ENCODE results near the gene INSRR. TPM values are rescaled to one million over a fixed set of nuclear protein-coding genes. Genes with fewer than 3 reads are reported as not detected.
A peak's percentile ranks its signal among the peaks of the same experiment; 100 is the strongest.

Gene INSRR
- total RNA-seq, 1 donor from 2014 or later, result not detected

DNA sequence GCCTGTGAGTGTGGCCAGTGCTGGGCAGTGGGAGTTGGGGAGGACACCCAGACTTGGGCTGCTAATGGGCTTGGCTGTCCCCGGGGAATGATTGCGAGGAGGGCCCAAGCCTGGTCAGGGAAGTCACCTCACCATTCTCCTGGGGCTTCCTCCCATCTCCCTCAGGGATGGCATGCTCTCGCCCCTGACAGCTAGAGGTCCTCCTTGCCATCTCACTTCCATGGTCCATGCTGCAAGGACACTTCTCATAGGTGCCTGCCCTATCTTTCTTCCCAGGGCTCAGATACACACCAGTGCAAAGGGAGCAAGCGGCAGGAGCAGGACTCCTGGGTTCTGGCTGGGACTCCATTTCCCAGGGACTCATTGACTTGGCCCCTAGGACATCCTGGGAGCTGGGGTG, 5.9 kb upstream of the INSRR start:
- TF ChIP-seq, protein P1, sequence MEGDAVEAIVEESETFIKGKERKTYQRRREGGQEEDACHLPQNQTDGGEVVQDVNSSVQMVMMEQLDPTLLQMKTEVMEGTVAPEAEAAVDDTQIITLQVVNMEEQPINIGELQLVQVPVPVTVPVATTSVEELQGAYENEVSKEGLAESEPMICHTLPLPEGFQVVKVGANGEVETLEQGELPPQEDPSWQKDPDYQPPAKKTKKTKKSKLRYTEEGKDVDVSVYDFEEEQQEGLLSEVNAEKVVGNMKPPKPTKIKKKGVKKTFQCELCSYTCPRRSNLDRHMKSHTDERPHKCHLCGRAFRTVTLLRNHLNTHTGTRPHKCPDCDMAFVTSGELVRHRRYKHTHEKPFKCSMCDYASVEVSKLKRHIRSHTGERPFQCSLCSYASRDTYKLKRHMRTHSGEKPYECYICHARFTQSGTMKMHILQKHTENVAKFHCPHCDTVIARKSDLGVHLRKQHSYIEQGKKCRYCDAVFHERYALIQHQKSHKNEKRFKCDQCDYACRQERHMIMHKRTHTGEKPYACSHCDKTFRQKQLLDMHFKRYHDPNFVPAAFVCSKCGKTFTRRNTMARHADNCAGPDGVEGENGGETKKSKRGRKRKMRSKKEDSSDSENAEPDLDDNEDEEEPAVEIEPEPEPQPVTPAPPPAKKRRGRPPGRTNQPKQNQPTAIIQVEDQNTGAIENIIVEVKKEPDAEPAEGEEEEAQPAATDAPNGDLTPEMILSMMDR (IDR thresholded peaks at IDR 0.05), result no peak
- Histone ChIP-seq H3K27ac (no peak overlapping the region), H3K27me3 (ENCODE audit: low read depth) (peaks cover 70% of the 10 kb centered on the region), H3K4me3 (no peak overlapping the region), H3K9me3 (no peaks in the 10 kb centered on the region), H3K4me1 (peaks cover 16% of the 10 kb centered on the region), H3K36me3 (no peaks in the 10 kb centered on the region)
- DNase-seq, result no peak
- intact Hi-C loops (cut with DNase I), result no loop called here
- ATAC-seq, result no peak

DNA sequence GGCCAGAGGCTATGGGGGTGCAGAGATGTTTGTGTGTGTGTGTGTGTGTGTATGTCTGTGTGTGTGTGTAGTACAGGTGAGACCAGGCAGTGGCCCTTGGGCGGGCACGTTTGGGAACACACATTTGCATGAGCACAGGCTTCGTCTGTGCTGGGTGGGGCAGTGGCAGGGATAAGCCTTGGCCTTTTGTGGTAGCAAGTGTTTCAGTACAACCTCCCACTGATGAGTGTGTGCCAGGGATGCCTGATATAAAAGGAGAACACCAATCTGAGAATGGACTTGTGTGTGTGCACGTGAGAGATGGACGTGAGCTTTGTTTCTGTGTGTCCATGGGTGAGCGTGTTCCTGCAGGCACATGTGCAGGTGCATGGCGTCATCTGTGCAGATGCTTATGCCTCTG, 4.7 kb upstream of the INSRR start:
- H3K9me3 ChIP-seq, result no peaks in the 10 kb centered on the region
- TF ChIP-seq, protein P1 (IDR thresholded peaks at IDR 0.05), result no peak
- no peak overlapping the region for H3K27ac ChIP-seq
- H3K4me3 ChIP-seq, result no peak overlapping the region
- ATAC-seq, result no peak
- H3K4me1 ChIP-seq, result peaks cover 27% of the 10 kb centered on the region
- no peak for DNase-seq
- H3K27me3 ChIP-seq (ENCODE audit: low read depth), result peaks cover 81% of the 10 kb centered on the region
- intact Hi-C loops (cut with DNase I), result no loop called here
- H3K36me3 ChIP-seq, result no peaks in the 10 kb centered on the region

DNA sequence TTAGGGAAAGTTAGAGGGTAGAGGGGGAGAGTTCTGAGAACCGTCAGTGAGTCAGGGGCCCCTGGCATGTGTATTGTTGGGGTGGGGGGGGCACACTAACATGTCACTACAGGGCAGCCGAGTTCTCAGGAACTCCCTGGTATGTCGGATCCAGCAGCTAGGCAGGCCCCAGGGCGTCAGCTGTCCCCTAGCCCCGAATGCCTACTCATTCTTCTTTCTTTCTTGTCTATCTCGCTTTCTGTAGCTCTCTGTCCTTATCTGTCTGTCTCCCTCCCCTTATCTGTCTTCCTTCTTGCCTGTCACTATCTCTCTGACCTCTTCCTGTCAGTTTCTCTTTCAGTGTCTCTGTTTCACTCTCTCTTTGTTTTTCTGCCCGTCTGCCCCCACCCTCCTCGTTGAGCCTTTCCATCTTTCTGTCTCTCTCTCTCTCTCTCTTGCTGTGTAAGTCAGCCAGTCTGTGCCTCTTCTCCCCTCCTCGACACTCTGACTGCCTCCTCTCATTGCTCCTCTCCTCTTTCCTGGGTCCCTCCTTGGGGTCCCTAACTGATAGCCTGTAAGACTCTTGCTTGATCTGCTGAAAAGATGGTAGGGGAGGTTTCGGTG, 4.2 kb upstream of the INSRR start:
- ATAC-seq, result no peak
- no peaks in the 10 kb centered on the region for H3K9me3 ChIP-seq
- intact Hi-C loops (cut with DNase I), result no loop called here
- H3K4me1 ChIP-seq, result peaks cover 29% of the 10 kb centered on the region
- H3K4me3 ChIP-seq, result no peak overlapping the region
- no peaks in the 10 kb centered on the region for H3K36me3 ChIP-seq
- no peak for DNase-seq
- peaks cover 87% of the 10 kb centered on the region for H3K27me3 ChIP-seq (ENCODE audit: low read depth)
- TF ChIP-seq, protein P1 (IDR thresholded peaks at IDR 0.05), result no peak
- H3K27ac ChIP-seq, result no peak overlapping the region

DNA sequence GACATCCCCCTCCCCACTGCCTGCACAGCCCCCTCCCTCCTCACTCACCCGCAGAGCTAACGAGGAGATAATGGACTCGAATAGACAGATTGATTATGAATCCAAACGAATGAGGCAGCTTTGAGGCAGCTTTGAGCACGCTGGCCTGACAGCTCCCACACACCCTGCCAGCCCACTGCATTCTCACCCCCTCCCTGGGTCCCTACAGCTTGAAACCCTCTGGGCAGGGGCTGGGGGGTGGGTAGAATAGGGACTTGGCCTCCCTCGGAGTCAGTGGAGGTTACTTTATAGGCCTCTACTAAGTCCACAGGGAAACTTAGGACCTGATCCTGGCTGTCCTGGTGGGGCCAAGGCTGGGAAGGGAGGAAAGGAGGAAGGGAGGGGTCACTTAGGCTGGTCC, 3.7 kb upstream of the INSRR start:
- Histone ChIP-seq H3K27ac (no peak overlapping the region), H3K9me3 (no peaks in the 10 kb centered on the region), H3K4me1 (peaks cover 29% of the 10 kb centered on the region), H3K4me3 (no peak overlapping the region), H3K27me3 (ENCODE audit: low read depth) (peaks cover 92% of the 10 kb centered on the region), H3K36me3 (no peaks in the 10 kb centered on the region)
- TF ChIP-seq, protein P1 (IDR thresholded peaks at IDR 0.05), result no peak
- ATAC-seq (no peak), DNase-seq (no peak)
- intact Hi-C loops (cut with DNase I), result no loop called here

DNA sequence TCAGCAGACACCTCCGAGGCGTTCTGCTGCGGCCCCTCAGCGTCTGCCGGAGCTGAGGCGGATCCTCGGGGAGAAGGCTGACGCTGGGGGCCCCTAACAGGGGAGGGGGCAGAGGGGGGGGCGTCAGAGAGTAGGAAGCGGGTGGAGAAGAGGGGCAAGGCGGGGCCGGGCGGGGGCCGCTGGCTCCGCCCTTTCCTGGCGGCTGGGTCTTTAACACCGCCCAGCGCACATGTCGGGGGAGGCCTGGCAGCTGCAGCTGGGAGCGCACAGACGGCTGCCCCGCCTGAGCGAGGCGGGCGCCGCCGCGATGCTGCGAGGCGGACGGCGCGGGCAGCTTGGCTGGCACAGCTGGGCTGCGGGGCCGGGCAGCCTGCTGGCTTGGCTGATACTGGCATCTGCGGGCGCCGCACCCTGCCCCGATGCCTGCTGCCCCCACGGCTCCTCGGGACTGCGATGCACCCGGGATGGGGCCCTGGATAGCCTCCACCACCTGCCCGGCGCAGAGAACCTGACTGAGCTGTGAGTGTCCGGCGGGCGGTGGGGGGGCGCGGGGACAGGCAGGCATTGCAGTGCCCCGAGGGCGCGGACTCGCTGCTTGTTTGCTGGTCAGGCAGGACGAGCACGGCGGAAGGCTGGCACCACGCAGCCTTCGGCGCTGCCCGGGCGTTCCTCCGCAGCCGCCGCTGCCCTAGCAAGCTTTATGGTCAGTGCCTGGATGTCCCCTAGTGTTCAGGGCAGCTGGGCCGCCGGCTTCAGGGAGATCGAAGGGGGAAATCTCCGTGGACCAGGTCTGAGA, 1.9 kb upstream of the INSRR start, which contains the start of gene NTRK1:
Gene NTRK1 (plus strand): TSS at position 238 of the 796 bp plus-strand sequence. CDS start 70 bp downstream, at position 308.
- H3K4me3 ChIP-seq, result peak within 1 kb of the TSS; percentile 39
- TF ChIP-seq, protein P1 (IDR thresholded peaks at IDR 0.05), result no peak
- no peak for DNase-seq
- no peak within 1 kb of the TSS for H3K27ac ChIP-seq
- ATAC-seq, result peak; percentile 46 to 70
- intact Hi-C loops (cut with DNase I), result no loop called here
- no peaks in the 10 kb centered on the region for H3K9me3 ChIP-seq
- H3K27me3 ChIP-seq (ENCODE audit: low read depth), result peaks cover 84% of the 10 kb centered on the region
- H3K36me3 ChIP-seq, result no peaks in the 10 kb centered on the region
- peaks cover 29% of the 10 kb centered on the region for H3K4me1 ChIP-seq
